ENCODE results near the gene NSMCE1.
A peak's percentile ranks its signal among the peaks of the same experiment; 100 is the strongest.
"Not testable (repeated sequence)": the region's sequence is repeated elsewhere in the genome, so short reads cannot be mapped to it uniquely, and the experiment has no call there.

Gene NSMCE1

DNA sequence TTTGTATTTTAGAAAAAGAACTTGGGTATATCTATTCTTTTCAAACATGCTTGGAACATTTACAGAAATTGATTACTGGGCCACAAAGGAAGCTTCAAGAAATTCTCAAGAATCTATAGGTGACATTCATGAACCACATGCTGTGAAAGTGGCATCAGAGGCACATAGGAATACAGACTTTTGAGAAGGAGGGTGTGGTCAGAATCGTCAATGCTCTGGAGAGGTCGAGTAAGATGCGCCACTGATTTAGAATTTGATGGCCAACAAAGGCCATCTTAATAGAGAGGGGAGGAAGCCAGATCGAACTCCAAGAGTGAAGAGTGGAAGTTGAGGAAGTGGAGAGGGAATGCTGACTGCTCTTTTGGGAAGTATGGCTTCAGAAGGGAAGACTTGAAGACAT lies 3.5 kb upstream of the NSMCE1 start:
- Mint-ChIP-seq H3K4me3 (no peak overlapping the region), H3K27ac (peak overlapping the region; percentile 63)

GRCh38 chr16:27270349-27270748 lies 1.8 kb upstream of the NSMCE1 start:
- peaks cover 15% of the 10 kb centered on the region for H3K36me3 Mint-ChIP-seq (ENCODE audit: low read depth)
- H3K9me3 Mint-ChIP-seq: no peaks in the 10 kb centered on the region
- H3K27ac Mint-ChIP-seq: no peak overlapping the region
- no peaks in the 10 kb centered on the region for H3K27me3 Mint-ChIP-seq
- intact Hi-C loops (cut with micrococcal nuclease): loop anchor here (5.0 kb wide), 1 partner anchor 33 kb away; no protein-coding TSS in a partner anchor
- H3K4me3 Mint-ChIP-seq: no peak overlapping the region
- peaks cover 44% of the 10 kb centered on the region for H3K4me1 Mint-ChIP-seq (ENCODE audit: low read depth)

More for the DNA sequence above, 3.5 kb upstream of the NSMCE1 start:
- intact Hi-C loops (cut with micrococcal nuclease): loop anchor here (5.0 kb wide), 1 partner anchor 35 kb away; no protein-coding TSS in a partner anchor
- Mint-ChIP-seq H3K4me1 (ENCODE audit: low read depth) (peaks cover 51% of the 10 kb centered on the region), H3K36me3 (ENCODE audit: low read depth) (peaks cover 9% of the 10 kb centered on the region), H3K9me3 (no peaks in the 10 kb centered on the region), H3K27me3 (no peaks in the 10 kb centered on the region)

DNA sequence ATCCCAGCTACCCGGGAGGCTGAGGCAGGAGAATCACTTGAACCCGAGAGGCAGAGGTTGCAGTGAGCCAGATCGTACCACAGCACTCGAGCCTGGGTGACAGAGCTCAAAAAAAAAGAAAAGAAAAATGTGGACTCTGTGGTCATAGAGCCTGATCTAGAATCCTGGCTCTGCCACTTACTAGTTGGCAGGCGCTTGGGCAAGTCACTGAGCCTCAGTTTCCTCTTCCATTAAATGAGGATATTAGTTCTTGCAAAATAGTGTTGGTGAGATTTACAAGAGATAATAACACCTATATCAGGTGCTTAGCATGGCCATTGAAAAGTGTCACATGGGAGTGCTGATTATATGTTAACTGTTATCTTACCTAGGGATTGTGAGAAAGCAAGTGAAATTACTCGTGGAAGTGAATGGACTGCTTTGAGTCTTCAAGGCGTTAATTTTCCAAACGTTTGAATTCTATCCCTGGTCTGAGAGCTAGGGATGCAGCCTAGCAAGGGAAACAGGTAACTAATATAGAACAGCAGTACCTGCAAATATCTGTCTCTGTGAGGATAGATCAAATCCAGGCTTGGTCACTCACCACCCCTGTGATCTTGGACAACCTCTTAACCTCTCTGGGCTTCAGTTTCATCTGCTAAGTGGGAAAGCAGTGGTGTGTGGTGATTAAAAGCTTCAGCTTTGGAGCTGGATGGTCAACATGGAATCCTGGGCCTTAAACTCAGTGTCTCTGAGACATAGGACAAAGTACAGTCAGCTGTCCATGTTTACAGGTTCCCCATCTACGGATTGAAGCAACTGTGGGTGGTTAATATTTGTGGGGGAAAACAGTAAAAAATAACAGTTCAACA lies 953 bp upstream of the NSMCE1 start:
- intact Hi-C loops (cut with micrococcal nuclease): loop anchor here (5.0 kb wide), 2 partner anchors 32 to 48 kb away; no protein-coding TSS in a partner anchor
- Mint-ChIP-seq H3K4me3 (peak overlapping the region; percentile 97), H3K4me1 (ENCODE audit: low read depth) (peaks cover 43% of the 10 kb centered on the region), H3K9me3 (no peaks in the 10 kb centered on the region), H3K27me3 (no peaks in the 10 kb centered on the region), H3K36me3 (ENCODE audit: low read depth) (peaks cover 15% of the 10 kb centered on the region), H3K27ac (peak overlapping the region; percentile 97)

DNA sequence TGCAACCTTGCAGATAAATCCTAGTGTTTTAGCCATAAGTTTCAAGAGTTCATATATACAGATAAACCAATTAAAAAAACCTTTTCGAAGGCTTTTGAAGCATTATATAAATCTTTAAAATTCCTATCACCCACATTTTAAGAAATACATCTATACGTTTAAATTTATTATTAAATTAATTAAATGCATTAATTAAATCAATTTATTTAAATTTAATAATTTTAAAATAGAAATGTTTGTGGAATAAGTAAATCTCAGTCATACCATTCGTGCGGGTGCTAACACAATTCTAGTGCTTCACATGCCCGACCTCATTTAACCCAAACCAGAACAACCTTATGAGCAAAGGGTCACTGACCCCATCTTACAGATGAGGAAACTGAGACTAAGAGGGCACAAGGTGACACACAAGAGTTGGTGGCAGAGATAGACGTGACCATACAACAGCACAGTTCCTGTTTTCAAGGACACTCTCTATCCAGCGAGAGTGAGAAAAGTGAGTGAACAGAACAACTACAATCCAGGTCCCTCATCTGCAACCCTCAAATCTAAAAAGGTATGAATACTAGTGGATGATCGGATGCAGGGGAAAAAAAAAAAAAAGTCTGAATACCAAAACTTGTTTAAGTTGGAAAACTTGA lies 1.4 kb downstream of the NSMCE1 start:
- peaks cover 15% of the 10 kb centered on the region for H3K36me3 Mint-ChIP-seq (ENCODE audit: low read depth)
- no peak overlapping the region for H3K27ac Mint-ChIP-seq

GRCh38 chr16:27265982-27266381 lies 2.6 kb downstream of the NSMCE1 start:
- Mint-ChIP-seq H3K9me3 (no peaks in the 10 kb centered on the region), H3K4me3 (no peak overlapping the region), H3K4me1 (ENCODE audit: low read depth) (peaks cover 50% of the 10 kb centered on the region), H3K27me3 (no peaks in the 10 kb centered on the region), H3K27ac (no peak overlapping the region), H3K36me3 (ENCODE audit: low read depth) (peaks cover 15% of the 10 kb centered on the region)
- intact Hi-C loops (cut with micrococcal nuclease): loop anchor here (5.0 kb wide), 1 partner anchor 51 kb away; no protein-coding TSS in a partner anchor

More for the DNA sequence above, 1.4 kb downstream of the NSMCE1 start:
- peaks cover 52% of the 10 kb centered on the region for H3K4me1 Mint-ChIP-seq (ENCODE audit: low read depth)
- H3K27me3 Mint-ChIP-seq: no peaks in the 10 kb centered on the region
- intact Hi-C loops (cut with micrococcal nuclease): loop anchor here (5.0 kb wide), 1 partner anchor 50 kb away; no protein-coding TSS in a partner anchor
- peak overlapping the region; percentile 97 for H3K4me3 Mint-ChIP-seq
- H3K9me3 Mint-ChIP-seq: no peaks in the 10 kb centered on the region

DNA sequence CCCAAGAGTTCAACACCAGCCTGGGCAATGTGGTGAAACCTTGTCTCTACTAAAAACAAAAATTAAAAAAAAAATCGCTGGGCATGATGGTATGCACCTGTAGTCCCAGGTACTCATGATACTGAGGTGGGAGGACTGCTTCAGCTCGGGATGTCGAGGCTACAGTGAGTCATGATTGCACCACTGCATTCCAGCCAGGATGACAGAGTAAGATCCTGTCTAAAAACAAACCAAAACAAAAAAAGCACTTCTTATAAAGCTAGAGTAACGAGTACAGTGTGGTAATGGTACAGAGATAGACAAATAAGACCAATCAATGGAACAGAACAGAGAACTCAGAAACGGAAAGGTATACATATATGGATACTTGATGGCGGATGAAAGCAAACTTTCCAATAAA lies 4.4 kb downstream of the NSMCE1 start:
- peaks cover 24% of the 10 kb centered on the region for H3K36me3 Mint-ChIP-seq (ENCODE audit: low read depth)
- H3K4me3 Mint-ChIP-seq: no peak overlapping the region
- H3K27me3 Mint-ChIP-seq: no peaks in the 10 kb centered on the region
- intact Hi-C loops (cut with micrococcal nuclease): no loop called here
- no peaks in the 10 kb centered on the region for H3K9me3 Mint-ChIP-seq
- H3K27ac Mint-ChIP-seq: no peak overlapping the region
- peaks cover 41% of the 10 kb centered on the region for H3K4me1 Mint-ChIP-seq (ENCODE audit: low read depth)

DNA sequence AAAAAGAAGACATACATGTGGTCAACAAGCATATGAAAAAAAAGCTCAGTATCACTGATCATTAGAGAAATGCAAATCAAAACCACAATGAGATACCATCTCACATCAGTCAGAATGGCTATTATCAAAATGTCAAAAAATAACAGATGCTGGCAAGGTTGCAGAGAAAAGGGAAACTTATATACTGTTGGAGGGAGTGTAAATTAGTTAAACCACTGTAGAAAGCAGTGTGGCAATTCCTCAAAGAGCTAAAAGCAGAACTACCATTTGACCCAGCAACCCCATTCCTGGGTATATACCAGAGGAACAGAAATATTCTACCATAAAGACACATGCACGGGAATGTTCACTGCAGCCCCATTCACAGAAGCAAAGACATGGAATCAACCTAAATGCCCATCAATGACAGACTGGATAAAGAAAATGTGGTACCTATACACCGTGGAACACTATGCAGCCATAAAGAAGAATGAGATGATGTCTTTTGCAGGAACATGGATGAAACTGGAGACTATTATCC lies 5.6 kb downstream of the NSMCE1 start:
- Mint-ChIP-seq H3K27ac (peak overlapping the region; percentile 50), H3K36me3 (ENCODE audit: low read depth) (peaks cover 19% of the 10 kb centered on the region), H3K4me1 (ENCODE audit: low read depth) (peaks cover 43% of the 10 kb centered on the region)
- intact Hi-C loops (cut with micrococcal nuclease); H3K9me3 Mint-ChIP-seq; H3K27me3 Mint-ChIP-seq; H3K4me3 Mint-ChIP-seq: not testable (repeated sequence)

- peaks cover 41% of the 10 kb centered on the region for H3K36me3 Mint-ChIP-seq (ENCODE audit: low read depth)
- H3K4me1 Mint-ChIP-seq (ENCODE audit: low read depth): peaks cover 42% of the 10 kb centered on the region
- H3K27ac Mint-ChIP-seq: no peak overlapping the region
- no peaks in the 10 kb centered on the region for H3K27me3 Mint-ChIP-seq
- no peak overlapping the region for H3K4me3 Mint-ChIP-seq
- intact Hi-C loops (cut with micrococcal nuclease): no loop called here
- H3K9me3 Mint-ChIP-seq: no peaks in the 10 kb centered on the region
These were observed 8.9 kb downstream of the NSMCE1 start for GRCh38 chr16:27259710-27260109.

- Mint-ChIP-seq H3K27me3 (no peaks in the 10 kb centered on the region), H3K4me3 (no peak overlapping the region), H3K27ac (no peak overlapping the region), H3K36me3 (ENCODE audit: low read depth) (peaks cover 48% of the 10 kb centered on the region), H3K4me1 (ENCODE audit: low read depth) (peaks cover 41% of the 10 kb centered on the region), H3K9me3 (no peaks in the 10 kb centered on the region)
- intact Hi-C loops (cut with micrococcal nuclease): no loop called here
These were observed 10.3 kb downstream of the NSMCE1 start for GRCh38 chr16:27258241-27258734.

DNA sequence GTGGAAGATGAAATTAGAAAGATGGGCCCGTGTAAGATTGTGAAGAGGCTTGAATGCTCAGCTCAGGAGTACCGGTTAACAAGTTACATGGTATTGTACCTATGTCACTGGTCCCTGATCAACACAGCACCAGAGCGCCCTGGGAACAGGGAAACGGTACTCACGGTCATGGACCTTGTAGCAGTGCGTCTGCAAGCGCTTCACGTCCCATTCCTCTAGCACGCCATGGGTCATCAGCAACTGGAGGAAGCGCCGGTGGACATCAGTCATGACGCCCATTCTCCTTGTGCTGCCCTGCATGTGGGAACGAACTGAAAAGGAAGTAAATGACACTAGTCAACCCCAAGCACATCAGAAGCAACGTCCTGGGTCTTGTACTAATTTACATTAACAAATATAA lies 11.3 kb downstream of the NSMCE1 start:
- Mint-ChIP-seq H3K27me3 (no peaks in the 10 kb centered on the region), H3K36me3 (ENCODE audit: low read depth) (peaks cover 52% of the 10 kb centered on the region), H3K4me3 (no peak overlapping the region), H3K27ac (no peak overlapping the region), H3K4me1 (ENCODE audit: low read depth) (peaks cover 31% of the 10 kb centered on the region), H3K9me3 (no peaks in the 10 kb centered on the region)
- intact Hi-C loops (cut with micrococcal nuclease): no loop called here

- Mint-ChIP-seq H3K4me3 (no peak overlapping the region), H3K4me1 (ENCODE audit: low read depth) (peaks cover 29% of the 10 kb centered on the region), H3K9me3 (no peaks in the 10 kb centered on the region), H3K27me3 (no peaks in the 10 kb centered on the region), H3K36me3 (ENCODE audit: low read depth) (peaks cover 56% of the 10 kb centered on the region), H3K27ac (no peak overlapping the region)
- intact Hi-C loops (cut with micrococcal nuclease): no loop called here
These were observed 11.7 kb downstream of the NSMCE1 start for GRCh38 chr16:27256861-27257260.

DNA sequence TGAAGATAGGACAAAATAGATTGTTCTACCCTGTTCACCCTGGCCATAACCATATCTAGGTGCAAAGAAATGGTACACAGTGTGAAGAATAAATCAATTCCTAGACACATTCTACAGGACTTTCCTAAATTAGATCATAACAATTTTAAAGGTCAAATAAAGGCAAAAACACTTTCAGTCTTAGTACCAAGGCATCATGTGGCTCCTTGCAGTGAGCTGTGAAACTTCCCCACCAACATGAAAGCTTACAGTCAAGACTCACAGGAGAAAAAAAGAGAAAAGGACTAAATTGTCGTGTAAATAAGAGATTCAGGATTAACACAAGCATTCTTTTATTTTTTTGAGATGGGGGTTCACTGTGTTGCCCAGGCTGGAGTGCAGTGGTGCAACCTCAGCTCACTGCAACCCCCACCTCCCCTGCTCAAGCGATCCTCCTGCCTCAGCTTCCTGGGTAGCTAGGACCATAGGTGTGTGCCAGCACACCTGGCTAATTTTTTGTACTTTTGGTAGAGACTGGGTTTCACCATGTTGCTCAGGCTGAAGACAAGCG lies 14.2 kb downstream of the NSMCE1 start:
- Mint-ChIP-seq H3K27me3 (no peaks in the 10 kb centered on the region), H3K4me3 (no peak overlapping the region), H3K9me3 (no peaks in the 10 kb centered on the region), H3K27ac (peak overlapping the region; percentile 65), H3K4me1 (ENCODE audit: low read depth) (peaks cover 29% of the 10 kb centered on the region), H3K36me3 (ENCODE audit: low read depth) (peaks cover 57% of the 10 kb centered on the region)
- intact Hi-C loops (cut with micrococcal nuclease): no loop called here

GRCh38 chr16:27253526-27253930 lies 15.0 kb downstream of the NSMCE1 start:
- no peak overlapping the region for H3K27ac Mint-ChIP-seq
- intact Hi-C loops (cut with micrococcal nuclease): no loop called here
- H3K36me3 Mint-ChIP-seq (ENCODE audit: low read depth): peaks cover 57% of the 10 kb centered on the region
- no peaks in the 10 kb centered on the region for H3K27me3 Mint-ChIP-seq
- H3K9me3 Mint-ChIP-seq: peaks cover 6% of the 10 kb centered on the region
- peaks cover 24% of the 10 kb centered on the region for H3K4me1 Mint-ChIP-seq (ENCODE audit: low read depth)
- no peak overlapping the region for H3K4me3 Mint-ChIP-seq

DNA sequence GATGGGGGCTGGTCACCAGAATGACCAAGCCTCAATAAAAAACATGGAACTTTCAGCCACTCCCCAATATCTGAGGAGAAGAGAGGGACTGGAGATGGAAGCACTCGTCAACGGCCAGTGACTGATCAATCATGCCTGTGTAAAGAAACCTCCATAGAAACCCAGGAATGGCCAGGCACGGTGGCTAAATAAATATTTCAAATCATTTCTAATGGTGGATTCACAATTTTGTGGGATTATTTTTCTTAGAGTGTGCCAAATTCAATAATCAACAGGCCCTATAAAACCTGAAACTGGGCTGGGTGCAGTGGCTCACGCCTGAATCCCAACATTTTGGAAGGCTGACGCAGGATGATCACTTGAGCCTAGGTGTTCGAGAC lies 16.4 kb downstream of the NSMCE1 start:
- peaks cover 67% of the 10 kb centered on the region for H3K36me3 Mint-ChIP-seq (ENCODE audit: low read depth)
- peaks cover 28% of the 10 kb centered on the region for H3K4me1 Mint-ChIP-seq (ENCODE audit: low read depth)
- H3K4me3 Mint-ChIP-seq: no peak overlapping the region
- intact Hi-C loops (cut with micrococcal nuclease): no loop called here
- H3K27ac Mint-ChIP-seq: no peak overlapping the region
- no peaks in the 10 kb centered on the region for H3K27me3 Mint-ChIP-seq
- peaks cover 19% of the 10 kb centered on the region for H3K9me3 Mint-ChIP-seq

Data from dendritic cell treated with granulocyte-macrophage colony-stimulating factor and Interleukin-4, amounts not matched to agents 40 ng/mL and 50 ng/mL, for 4 days (primary cell).